Measurements from ENCODE around the gene CARM1.
A peak's percentile ranks its signal among the peaks of the same experiment; 100 is the strongest.

CARM1 gene

GRCh38 chr19:10961073-10961860 is 89.9 kb downstream of the CARM1 start:
- peak overlapping the region; percentile 66 for H3K4me3 ChIP-seq (ENCODE audit: low read depth, low read length)
- no peak for DNase-seq (ENCODE audit: low read depth)

DNA sequence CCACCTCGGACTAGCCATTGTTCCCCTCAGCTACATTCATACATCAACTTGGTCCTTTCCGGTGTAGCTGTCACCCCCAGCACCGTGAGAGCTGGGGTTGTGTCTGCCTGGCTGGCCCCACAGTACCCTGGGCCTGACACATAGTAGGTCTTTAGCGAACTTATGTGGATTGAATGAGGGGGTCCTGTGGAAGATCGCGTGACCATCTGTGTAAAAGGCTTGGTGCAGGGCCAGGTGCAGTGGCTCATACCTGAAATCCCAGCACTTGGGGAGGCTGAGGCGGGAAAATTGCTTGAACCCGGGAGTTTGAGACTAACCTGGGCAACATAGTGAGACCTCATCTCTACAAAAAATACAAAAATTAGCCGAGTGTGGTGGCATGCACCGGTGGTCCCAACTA is 91.5 kb downstream of the CARM1 start:
- H3K4me3 ChIP-seq (ENCODE audit: low read depth, low read length): peak overlapping the region; percentile 66
- DNase-seq (ENCODE audit: low read depth): no peak
- TF ChIP-seq, protein P1, sequence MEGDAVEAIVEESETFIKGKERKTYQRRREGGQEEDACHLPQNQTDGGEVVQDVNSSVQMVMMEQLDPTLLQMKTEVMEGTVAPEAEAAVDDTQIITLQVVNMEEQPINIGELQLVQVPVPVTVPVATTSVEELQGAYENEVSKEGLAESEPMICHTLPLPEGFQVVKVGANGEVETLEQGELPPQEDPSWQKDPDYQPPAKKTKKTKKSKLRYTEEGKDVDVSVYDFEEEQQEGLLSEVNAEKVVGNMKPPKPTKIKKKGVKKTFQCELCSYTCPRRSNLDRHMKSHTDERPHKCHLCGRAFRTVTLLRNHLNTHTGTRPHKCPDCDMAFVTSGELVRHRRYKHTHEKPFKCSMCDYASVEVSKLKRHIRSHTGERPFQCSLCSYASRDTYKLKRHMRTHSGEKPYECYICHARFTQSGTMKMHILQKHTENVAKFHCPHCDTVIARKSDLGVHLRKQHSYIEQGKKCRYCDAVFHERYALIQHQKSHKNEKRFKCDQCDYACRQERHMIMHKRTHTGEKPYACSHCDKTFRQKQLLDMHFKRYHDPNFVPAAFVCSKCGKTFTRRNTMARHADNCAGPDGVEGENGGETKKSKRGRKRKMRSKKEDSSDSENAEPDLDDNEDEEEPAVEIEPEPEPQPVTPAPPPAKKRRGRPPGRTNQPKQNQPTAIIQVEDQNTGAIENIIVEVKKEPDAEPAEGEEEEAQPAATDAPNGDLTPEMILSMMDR (IDR thresholded peaks at IDR 0.05; ENCODE audit: low read depth, low read length, missing control alignments): no peak

More at GRCh38 chr19:10961073-10961860, 89.9 kb downstream of the CARM1 start:
- TF ChIP-seq, protein P1 (IDR thresholded peaks at IDR 0.05; ENCODE audit: low read depth, low read length, missing control alignments): no peak

DNA sequence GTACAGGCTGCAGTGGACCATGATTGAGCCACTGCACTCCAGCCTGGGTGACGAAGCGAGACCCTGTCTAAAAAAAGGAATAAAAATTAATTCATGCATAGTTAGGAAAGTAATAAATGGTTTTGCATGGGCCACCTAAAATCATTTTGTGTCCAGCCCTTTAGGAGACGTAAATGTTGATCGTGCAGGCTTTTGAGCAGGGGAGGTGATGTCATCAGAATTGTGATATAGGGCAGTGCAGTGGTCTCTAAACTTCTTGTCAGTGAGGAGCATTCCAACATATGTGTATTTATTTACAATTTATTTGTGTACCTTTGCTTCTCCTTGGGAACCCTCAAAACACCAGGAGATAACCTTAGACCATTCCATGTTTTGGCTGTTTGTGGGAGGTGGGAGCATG is 92.5 kb downstream of the CARM1 start:
- DNase-seq (ENCODE audit: low read depth): no peak
- H3K4me3 ChIP-seq (ENCODE audit: low read depth, low read length): peak overlapping the region; percentile 23; the same call in 1 of the 2 replicates

GRCh38 chr19:10964903-10965302 is 93.5 kb downstream of the CARM1 start:
- H3K4me3 ChIP-seq (ENCODE audit: low read depth, low read length): no peak overlapping the region
- no peak for DNase-seq (ENCODE audit: low read depth)
- TF ChIP-seq, protein P1 (IDR thresholded peaks at IDR 0.05; ENCODE audit: low read depth, low read length, missing control alignments): peak; percentile 10

More for the DNA sequence above, 92.5 kb downstream of the CARM1 start:
- TF ChIP-seq, protein P1 (IDR thresholded peaks at IDR 0.05; ENCODE audit: low read depth, low read length, missing control alignments): no peak

DNA sequence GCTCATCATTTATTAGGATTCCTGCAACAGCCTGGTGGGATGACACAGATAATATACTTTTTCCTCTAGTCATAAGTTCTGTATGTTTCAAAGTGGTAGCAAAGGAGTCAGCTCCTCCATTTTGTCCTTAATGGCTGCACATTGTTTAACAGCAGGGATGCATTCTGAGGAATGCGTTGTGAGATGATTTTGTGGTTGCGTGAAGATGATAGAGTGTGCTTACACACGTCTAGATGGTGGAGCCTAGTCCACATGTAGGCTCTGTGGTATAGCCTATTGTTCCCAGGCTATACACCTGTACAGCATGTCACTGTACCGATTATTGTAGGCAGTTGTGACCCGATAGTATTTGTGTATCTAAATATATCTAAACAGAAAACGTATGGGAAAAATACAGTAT is 94.0 kb downstream of the CARM1 start:
- no peak for DNase-seq (ENCODE audit: low read depth)
- no peak overlapping the region for H3K4me3 ChIP-seq (ENCODE audit: low read depth, low read length)
- TF ChIP-seq, protein P1 (IDR thresholded peaks at IDR 0.05; ENCODE audit: low read depth, low read length, missing control alignments): no peak

DNA sequence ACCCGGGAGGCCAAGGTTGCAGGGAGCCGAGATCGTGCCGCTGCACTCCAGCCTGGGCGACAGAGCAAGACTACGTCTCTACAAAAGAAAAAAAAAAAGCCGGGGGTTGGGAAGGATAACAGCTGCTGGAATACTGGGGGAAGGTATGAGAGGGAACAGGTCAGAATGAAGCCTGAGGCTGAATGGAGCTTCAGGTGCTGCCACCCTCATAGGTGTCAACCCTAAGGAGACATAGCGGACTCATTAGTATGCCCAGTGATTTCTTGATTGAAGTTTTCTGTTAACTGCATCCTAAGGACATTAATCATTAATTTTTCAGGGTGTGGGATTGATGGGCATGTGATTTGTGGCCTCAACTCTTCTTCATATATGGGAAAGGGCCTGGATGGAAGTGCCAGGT is 95.5 kb downstream of the CARM1 start:
- no peak overlapping the region for H3K4me3 ChIP-seq (ENCODE audit: low read depth, low read length)
- TF ChIP-seq, protein P1 (IDR thresholded peaks at IDR 0.05; ENCODE audit: low read depth, low read length, missing control alignments): no peak
- DNase-seq (ENCODE audit: low read depth): no peak

All from GM12864 (cell line).